Measurements from ENCODE around the gene CELA1. TPM values are rescaled to one million over a fixed set of nuclear protein-coding genes. Genes with fewer than 3 reads are reported as not detected.

Gene CELA1
- polyA plus RNA-seq, 1 of the 3 experiments (the other 2 are of a cell fraction) = 0.05 TPM

DNA sequence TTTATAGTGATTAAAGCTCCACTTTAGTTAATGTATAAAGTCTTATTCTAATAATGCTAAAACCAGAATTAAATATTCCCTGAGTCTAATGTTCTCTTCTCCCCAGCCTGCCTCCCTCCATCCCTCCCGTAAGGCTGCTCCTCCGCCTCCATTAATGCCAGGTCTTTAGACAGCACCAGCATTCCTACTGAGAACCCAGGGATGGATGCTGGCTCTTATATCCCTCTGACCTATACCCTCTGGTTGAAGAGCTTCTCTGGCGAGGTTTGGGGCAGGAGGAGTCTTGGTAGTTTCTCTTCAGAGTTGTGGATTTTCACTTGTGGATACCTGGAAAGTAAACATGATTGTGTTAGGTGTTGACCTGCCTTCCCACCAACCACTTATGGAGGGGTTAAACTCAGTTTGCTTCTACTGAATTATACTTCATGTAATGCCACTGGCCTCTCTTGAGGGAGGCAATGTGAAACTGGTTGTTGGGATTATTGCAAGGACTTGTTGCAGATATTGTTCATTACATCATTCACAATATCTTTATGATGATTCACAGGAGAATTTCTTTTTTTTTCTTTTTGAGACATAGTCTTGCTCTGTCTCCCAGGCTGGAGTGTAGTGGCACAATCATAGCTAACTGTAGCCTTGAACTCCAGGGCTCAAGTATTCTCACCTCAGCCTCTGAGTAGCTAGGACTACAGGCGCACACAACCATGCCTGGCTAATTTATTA is 65.1 kb downstream of the CELA1 start:
- Histone ChIP-seq H3K36me3 (replicated peaks in 1 of 2; ENCODE audit: control insufficient read depth in 1 of 2, insufficient read depth in 2 of 2, low read length in 1 of 2) (no peaks in the 10 kb centered on the region), H3K9me3 (no peaks in the 10 kb centered on the region), H2AFZ (ENCODE audit: low read depth) (peak overlapping the region; percentile 86), H3K79me2 (ENCODE audit: insufficient read depth) (no peaks in the 10 kb centered on the region), H3K27ac (ENCODE audit: low read depth in 2 of 2, low read length in 1 of 2) (peak overlapping the region in 1 of 2 experiments; percentile 49; a peak in 1 of 4 replicates), H3K4me2 (peak overlapping the region; percentile 62), H3K27me3 (ENCODE audit: insufficient read depth) (no peaks in the 10 kb centered on the region), H3K9me2 (no peaks in the 10 kb centered on the region), H3K9ac (no peak overlapping the region), H3F3A (replicated peaks; ENCODE audit: insufficient read depth) (no peaks in the 10 kb centered on the region), H4K20me1 (ENCODE audit: insufficient read depth) (no peaks in the 10 kb centered on the region), H3K4me3 (ENCODE audit: low read depth in 2 of 2, low read length in 1 of 2) (no peak overlapping the region), H3K4me1 (ENCODE audit: control insufficient read depth in 1 of 2, insufficient read depth in 2 of 2, low read depth in 1 of 2, low read length in 1 of 2) (no peaks in the 10 kb centered on the region)
- no peak for DNase-seq
- ChIA-PET CTCF (interaction anchor here (0.6 to 1.7 kb wide), 5 partner anchors 11 to 251 kb away, joined by 3 to 10 read pairs (median 4); partner anchors contain the start of gene SMAGP), POLR2A (no interaction called here)
- TF ChIP-seq MEF2A (IDR thresholded peaks at IDR 0.05; ENCODE audit: borderline replicate concordance, low read depth) = no peak
- no peak for TF ChIP-seq TEAD4 (IDR thresholded peaks at IDR 0.05; ENCODE audit: borderline replicate concordance, insufficient read depth)
- TF ChIP-seq RCOR1 (IDR thresholded peaks at IDR 0.05; ENCODE audit: low read length) = no peak
- no peak for TF ChIP-seq SIN3A (IDR thresholded peaks at IDR 0.05; ENCODE audit: borderline replicate concordance, low read depth, low read length)
- TF ChIP-seq SMC3 (IDR thresholded peaks at IDR 0.05; ENCODE audit: low read depth, low read length) = no peak
- TF ChIP-seq FOXJ3 (CRISPR knock-in tag; IDR thresholded peaks at IDR 0.05) = no peak
- TF ChIP-seq JUND (IDR thresholded peaks at IDR 0.05) = peak; percentile 39
- peak; percentile 62; the same call in 1 of the 2 replicates for TF ChIP-seq FOSL2 (IDR thresholded peaks at IDR 0.05; ENCODE audit: borderline replicate concordance, low read depth)
- TF ChIP-seq, protein P1, sequence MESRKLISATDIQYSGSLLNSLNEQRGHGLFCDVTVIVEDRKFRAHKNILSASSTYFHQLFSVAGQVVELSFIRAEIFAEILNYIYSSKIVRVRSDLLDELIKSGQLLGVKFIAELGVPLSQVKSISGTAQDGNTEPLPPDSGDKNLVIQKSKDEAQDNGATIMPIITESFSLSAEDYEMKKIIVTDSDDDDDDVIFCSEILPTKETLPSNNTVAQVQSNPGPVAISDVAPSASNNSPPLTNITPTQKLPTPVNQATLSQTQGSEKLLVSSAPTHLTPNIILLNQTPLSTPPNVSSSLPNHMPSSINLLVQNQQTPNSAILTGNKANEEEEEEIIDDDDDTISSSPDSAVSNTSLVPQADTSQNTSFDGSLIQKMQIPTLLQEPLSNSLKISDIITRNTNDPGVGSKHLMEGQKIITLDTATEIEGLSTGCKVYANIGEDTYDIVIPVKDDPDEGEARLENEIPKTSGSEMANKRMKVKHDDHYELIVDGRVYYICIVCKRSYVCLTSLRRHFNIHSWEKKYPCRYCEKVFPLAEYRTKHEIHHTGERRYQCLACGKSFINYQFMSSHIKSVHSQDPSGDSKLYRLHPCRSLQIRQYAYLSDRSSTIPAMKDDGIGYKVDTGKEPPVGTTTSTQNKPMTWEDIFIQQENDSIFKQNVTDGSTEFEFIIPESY (IDR thresholded peaks at IDR 0.05; ENCODE audit: borderline replicate concordance, low read depth) = no peak
- TF ChIP-seq, protein P2, sequence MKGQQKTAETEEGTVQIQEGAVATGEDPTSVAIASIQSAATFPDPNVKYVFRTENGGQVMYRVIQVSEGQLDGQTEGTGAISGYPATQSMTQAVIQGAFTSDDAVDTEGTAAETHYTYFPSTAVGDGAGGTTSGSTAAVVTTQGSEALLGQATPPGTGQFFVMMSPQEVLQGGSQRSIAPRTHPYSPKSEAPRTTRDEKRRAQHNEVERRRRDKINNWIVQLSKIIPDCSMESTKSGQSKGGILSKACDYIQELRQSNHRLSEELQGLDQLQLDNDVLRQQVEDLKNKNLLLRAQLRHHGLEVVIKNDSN (IDR thresholded peaks at IDR 0.05; ENCODE audit: borderline replicate concordance, low read depth) = no peak
- WGBS (ENCODE audit: low lambda C conversion rate) = 98% methylated on average over 4 of the region's 4 CpGs

Other genes starting within 250 kb of the CELA1 start
- 18.1 and 19.3 TPM in 2 replicates for gene TFCP2, start 173.5 kb downstream of the CELA1 start, polyA plus RNA-seq (2012; rRNA removed)
- 1.9 TPM in 2 replicates for gene POU6F1, start 128.6 kb downstream of the CELA1 start, polyA plus RNA-seq (2012; rRNA removed)
- gene DAZAP2, start 107.9 kb downstream of the CELA1 start, polyA plus RNA-seq (2012; rRNA removed) = 274 and 325 TPM in 2 replicates
- 22.6 and 26.3 TPM in 2 replicates for gene SMAGP, start 76.3 kb downstream of the CELA1 start, polyA plus RNA-seq (2012; rRNA removed)
- not detected in 2 replicates for gene BIN2, start 22.5 kb downstream of the CELA1 start, polyA plus RNA-seq (2012; rRNA removed)
- gene GALNT6, start 44.7 kb upstream of the CELA1 start, polyA plus RNA-seq (2012; rRNA removed) = 0.47 and 0.74 TPM in 2 replicates
- 3.6 and 5.2 TPM in 2 replicates for gene SLC4A8, start 78.2 kb upstream of the CELA1 start, polyA plus RNA-seq (2012; rRNA removed)
- gene SCN8A, start 244.6 kb upstream of the CELA1 start, polyA plus RNA-seq (2012; rRNA removed) = 7.1 and 9.7 TPM in 2 replicates

Measured in SK-N-SH (cell line).